Ishikawa (cell line): Measurements from ENCODE around the gene GALNT10.

Source experiments
- CEBPB ChIP-seq: IDR thresholded peaks from 2 replicates; pipeline ENCODE4 v1.6.1; 2012
- CREB1 ChIP-seq: IDR thresholded peaks from 2 replicates; pipeline ENCODE4 v1.6.1; 2012; ENCODE audit warnings: low read depth
- EGR1 ChIP-seq: IDR thresholded peaks from 2 replicates; pipeline ENCODE4 v1.6.1; 2012
- EP300 ChIP-seq: IDR thresholded peaks from 2 replicates; pipeline ENCODE4 v1.6.1; 2012; ENCODE audit warnings: borderline replicate concordance
- FOXM1 ChIP-seq: IDR thresholded peaks from 2 replicates; pipeline ENCODE4 v1.6.1; 2012; ENCODE audit warnings: low read depth, borderline replicate concordance
- MAX ChIP-seq: IDR thresholded peaks from 2 replicates; pipeline ENCODE4 v1.6.1; 2012
- NFIC ChIP-seq: IDR thresholded peaks from 2 replicates; pipeline ENCODE4 v1.6.1; 2012
- RAD21 ChIP-seq: IDR thresholded peaks from 2 replicates; pipeline ENCODE4 v1.6.1; 2012; ENCODE audit warnings: low read depth
- REST ChIP-seq: IDR thresholded peaks from 2 replicates; pipeline ENCODE4 v1.6.1; 2012; ENCODE audit warnings: low read depth, mild to moderate bottlenecking
- TAF1 ChIP-seq: IDR thresholded peaks from 2 replicates; pipeline ENCODE4 v1.6.1; 2012; ENCODE audit warnings: low read depth, mild to moderate bottlenecking
- TCF12 ChIP-seq: IDR thresholded peaks from 2 replicates; pipeline ENCODE4 v1.6.1; 2012; ENCODE audit warnings: low read depth
- TEAD4 ChIP-seq: IDR thresholded peaks from 2 replicates; pipeline ENCODE4 v1.6.1; 2012
- YY1 ChIP-seq: IDR thresholded peaks from 2 replicates; pipeline ENCODE4 v1.6.1; 2012; ENCODE audit warnings: low read depth
- ZBTB7A ChIP-seq: IDR thresholded peaks from 2 replicates; pipeline ENCODE4 v1.6.1; 2012; ENCODE audit warnings: low read depth

GALNT10 gene

GRCh38 chr5:154302161-154302560 is 111.6 kb downstream of the GALNT10 start:
- TF ChIP-seq TAF1 = no peak
- no peak for TF ChIP-seq CREB1
- peak; percentile 5; the same call in 1 of the 2 replicates for TF ChIP-seq RAD21
- TF ChIP-seq NFIC = peak; percentile 71
- no peak for TF ChIP-seq EP300

GRCh38 chr5:154303133-154303532 is 112.6 kb downstream of the GALNT10 start:
- TF ChIP-seq RAD21 (no peak), EP300 (no peak), TEAD4 (no peak), TAF1 (no peak), MAX (no peak), FOXM1 (no peak), REST (no peak), EGR1 (no peak), NFIC (no peak), CEBPB (no peak)

DNA sequence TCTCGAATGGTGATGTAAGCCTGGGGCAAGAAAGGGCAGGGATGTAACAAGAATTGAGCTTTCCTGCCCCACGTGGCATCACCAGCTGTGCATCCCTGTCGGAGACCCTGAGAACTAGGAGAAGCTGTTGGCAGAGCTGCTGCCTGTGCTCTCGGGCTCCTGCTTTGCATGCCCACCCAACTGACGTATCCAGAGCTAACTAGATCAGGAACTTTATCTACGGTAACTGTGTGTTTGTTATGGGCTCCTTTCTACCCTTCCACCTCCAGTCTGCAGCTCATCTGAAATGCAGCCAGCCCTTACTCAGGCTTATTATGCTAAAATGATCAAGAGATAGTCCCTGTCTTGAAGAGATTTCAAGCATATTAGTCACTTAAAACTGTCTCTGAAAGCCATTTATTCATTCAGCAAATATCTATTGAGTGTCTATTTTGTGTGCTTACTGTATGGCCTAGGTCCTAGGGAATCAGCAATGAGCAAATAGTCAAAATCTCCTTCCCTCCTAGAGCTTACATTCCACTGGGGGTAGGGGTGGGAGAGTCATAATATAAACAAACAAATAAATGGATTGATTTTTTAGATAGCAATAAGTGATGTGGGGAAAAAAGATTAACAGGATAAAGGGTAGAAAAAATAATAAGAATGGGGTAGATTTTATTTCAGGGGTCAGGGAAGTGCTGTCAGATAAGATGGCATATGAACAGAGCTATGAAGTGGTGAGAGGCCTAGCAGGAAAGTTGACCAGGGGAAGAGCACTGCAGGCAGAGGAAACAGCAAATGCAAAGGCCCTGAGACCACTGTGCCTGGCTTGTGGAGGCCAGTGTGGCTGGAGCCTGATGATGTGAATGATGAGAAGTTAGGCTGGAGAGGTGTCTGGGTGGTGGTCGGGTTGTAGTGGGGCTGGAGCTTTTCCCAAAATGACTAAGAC is 118.2 kb downstream of the GALNT10 start:
- TF ChIP-seq TAF1 (no peak), ZBTB7A (no peak), CREB1 (no peak), REST (no peak), EGR1 (no peak), TCF12 (no peak), TEAD4 (no peak), FOXM1 (no peak), NFIC (no peak), MAX (no peak), RAD21 (no peak), YY1 (no peak)

- TF ChIP-seq TCF12 (no peak), EP300 (no peak), FOXM1 (no peak), REST (no peak)
Observed at GRCh38 chr5:154309371-154309745, 118.8 kb downstream of the GALNT10 start.

DNA sequence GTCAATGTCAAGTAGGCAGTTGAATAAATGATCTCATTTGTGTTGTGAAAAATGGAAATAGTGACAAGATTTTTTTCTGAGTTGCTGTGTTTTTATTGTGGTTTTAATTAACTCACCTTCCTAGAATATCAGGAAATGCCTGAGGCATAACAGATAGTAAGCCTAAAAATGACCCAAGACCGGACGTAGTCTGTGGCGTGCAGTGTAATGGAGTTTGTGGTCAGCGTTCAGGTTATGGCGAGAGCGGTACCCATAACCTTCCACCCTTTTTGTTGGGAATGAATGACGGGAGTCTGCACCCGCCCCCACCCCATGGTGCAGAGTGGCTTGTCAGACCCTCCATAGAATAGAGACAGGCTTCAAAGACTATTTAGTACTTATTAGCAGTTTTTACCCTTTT is 119.3 kb downstream of the GALNT10 start:
- TF ChIP-seq NFIC (no peak), TCF12 (no peak), CEBPB (no peak), CREB1 (no peak), ZBTB7A (no peak), MAX (no peak)

- TF ChIP-seq FOXM1 (no peak), CEBPB (0 out of 2 replicates have a peak, but pooled peaks have one; percentile 18)
Observed at GRCh38 chr5:154311362-154311761, 120.8 kb downstream of the GALNT10 start.
